Transverse colon (tissue), 4 donors: Measurements from ENCODE around the gene MUCL3. TPM values are rescaled to one million over a fixed set of nuclear protein-coding genes. Genes with fewer than 3 reads are reported as not detected.

ENCODE experiments used
- DNase-seq: peaks from one replicate; pipeline ENCODE4 v3.0.0-alpha.2; 2019
- H3K27ac ChIP-seq, 4 donors: fragments of 200-600 bp; sonication (generic); 2 replicates each; pipeline ENCODE4 v1.5.1; 2016 to 2018; ENCODE audit warnings: inconsistent platforms in 4 of 4
- H3K27me3 ChIP-seq: fragments of 200-600 bp; sonication (generic); 2 replicates; pipeline ENCODE4 v1.5.1; 2017; ENCODE audit warnings: inconsistent platforms
- H3K36me3 ChIP-seq, 4 donors: fragments of 200-600 bp; sonication (generic); 2 replicates each; pipeline ENCODE4 v1.5.1; 2017 to 2019; ENCODE audit warnings: inconsistent platforms in 4 of 4
- H3K4me1 ChIP-seq, 4 donors: fragments of 200-600 bp; sonication (generic); 2 replicates each; pipeline ENCODE4 v1.5.1; 2017 to 2020; ENCODE audit warnings: inconsistent platforms in 4 of 4
- H3K4me3 ChIP-seq, 4 donors: fragments of 200-600 bp; sonication (generic); 1 replicate in 1 of 4; 2 replicates in 3 of 4; pipeline versions ENCODE4 v1.5.1 to v1.6.1; 2017 to 2019; ENCODE audit warnings: inconsistent platforms in 4 of 4
- H3K9me3 ChIP-seq, 2 donors: fragments of 200-600 bp; sonication (generic); 2 replicates each; pipeline ENCODE4 v1.5.1; 2017 to 2019; ENCODE audit warnings: inconsistent platforms in 2 of 2
- EP300 ChIP-seq: sonication (generic); formaldehyde crosslinking; IDR thresholded peaks from one replicate; pipeline ENCODE4 v1.6.1; 2017; ENCODE audit warnings: antibody characterized with exemption, low read depth
- POLR2A ChIP-seq: fragments of 450-650 bp; IDR thresholded peaks from one replicate; pipeline ENCODE4 v1.6.1; 2016; ENCODE audit warnings: antibody characterized with exemption, mild to moderate bottlenecking, moderate library complexity
- POLR2AphosphoS5 ChIP-seq, 3 donors: sonication (generic); formaldehyde crosslinking; IDR thresholded peaks; one replicate each; pipeline ENCODE4 v1.6.1; 2016; ENCODE audit warnings: antibody characterized with exemption in 3 of 3
- WGBS, 2 donors: methylation state at CpG; one replicate each; pipeline ENCODE4 v1.1.5; 2018; ENCODE audit warnings: low coverage in 1 of 2; 5-methylcytosine and 5-hydroxymethylcytosine counted together
- in situ Hi-C, 4 donors: fragments of 200-750 bp; cut with MboI; loops; one replicate each; pipeline versions ENCODE4 v1.15.0 to v1.15.1; 2017; ENCODE audit warnings: low sequenced_read_pairs in 3 of 4, low pct_ligation_motif_present in 1 of 4, low pct_unique_long_range_greater_than_20kb in 1 of 4
- intact Hi-C: fragments of 100-400 bp; cut with DNase I; formaldehyde crosslinking; loops from one replicate; pipeline ENCODE4 v1.15.1; 2023; ENCODE audit warnings: low total_unique reads
- total RNA-seq, 4 donors: library from RNA; depleted of rRNA; stranded (reverse); fragments of >200 nt; gene quantifications; one replicate each; pipeline ENCODE4 v1.1.0, GENCODE V29; 2016
- TF ChIP-seq, protein P1 (sequence below), 5 experiments: fragments of 200-600 bp in 3 of 5; fragments of 450-650 bp in 2 of 5; sonication (generic) in 3 of 5; IDR thresholded peaks; 1 replicate in 2 of 5; 2 replicates in 3 of 5; pipeline ENCODE4 v1.5.1; 2016 to 2017; ENCODE audit warnings: antibody characterized with exemption in 5 of 5, inconsistent platforms in 3 of 5, mild to moderate bottlenecking in 2 of 5, moderate library complexity in 1 of 5

The MUCL3 gene
- total RNA-seq, 4 donors from 2014 or later: 0.16 to 0.41 TPM; not detected in 2

DNA sequence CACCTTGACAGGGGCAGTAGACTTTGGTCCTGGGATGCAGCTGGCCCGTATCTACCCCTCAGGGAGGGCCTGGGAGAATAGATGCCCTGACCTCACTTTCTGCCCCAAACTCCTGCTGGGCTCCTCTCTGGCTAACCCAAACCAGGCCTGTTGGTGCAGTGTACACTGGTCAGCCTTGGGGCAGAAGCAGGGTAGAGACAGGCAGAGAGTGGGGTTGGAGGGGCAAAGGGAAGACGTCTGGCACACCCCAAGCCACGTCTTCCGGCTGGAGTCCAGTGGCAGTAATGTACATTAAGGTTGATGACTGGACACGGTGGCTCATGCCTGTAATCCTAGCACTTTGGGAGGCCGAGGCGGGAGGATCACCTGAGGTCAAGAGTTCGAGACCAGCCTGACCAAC is 47.1 kb upstream of the MUCL3 start:
- in situ Hi-C loops (loop anchor here in 2 of 4 donors (25.0 kb wide), 1 partner anchor 156 kb away; the partner anchor contains the start of genes FLOT1 (in 2 of the 2) and IER3 (in 2 of the 2)), intact Hi-C loops (no loop called here)
- Histone ChIP-seq H3K4me3 (no peak overlapping the region), H3K27ac (no peak overlapping the region), H3K9me3 (no peaks in the 10 kb centered on the region), H3K27me3 (no peaks in the 10 kb centered on the region), H3K36me3 (peaks cover 0 to 47% (median 10%) of the 10 kb centered on the region in 4 donors), H3K4me1 (no peaks in the 10 kb centered on the region)
- no peak for DNase-seq
- TF ChIP-seq EP300: no peak
- 94 to 100% methylated on average over 1 to 8 of the region's 8 CpGs for WGBS, 2 donors

DNA sequence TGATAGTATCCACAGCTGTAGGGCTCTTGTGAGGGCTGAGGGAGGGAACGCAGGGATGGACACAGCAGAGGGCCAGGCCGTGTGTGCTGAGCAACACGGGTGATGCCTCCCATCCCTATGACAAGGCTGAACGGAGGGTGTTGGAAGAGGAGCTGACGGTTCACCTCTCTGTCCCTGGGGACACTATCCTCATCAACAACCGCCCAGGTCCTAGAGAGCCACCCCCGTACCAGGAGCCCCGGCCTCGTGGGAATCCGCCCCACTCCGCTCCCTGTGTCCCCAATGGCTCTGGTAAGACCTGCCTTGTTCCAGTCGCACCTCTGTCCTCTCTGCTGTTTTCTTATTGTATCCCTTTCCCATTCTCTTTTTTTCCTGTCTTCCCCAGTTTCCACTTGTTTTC is 46.4 kb upstream of the MUCL3 start:
- no peaks in the 10 kb centered on the region for H3K9me3 ChIP-seq
- 83 to 97% methylated on average over 6 to 12 of the region's 12 CpGs for WGBS, 2 donors
- H3K4me3 ChIP-seq: no peak overlapping the region
- peaks cover 0 to 52% (median 13%) of the 10 kb centered on the region in 4 donors for H3K36me3 ChIP-seq
- intact Hi-C loops (no loop called here), in situ Hi-C loops (loop anchor here in 2 of 4 donors (25.0 kb wide), 1 partner anchor 157 kb away; the partner anchor contains the start of genes FLOT1 (in 2 of the 2) and IER3 (in 2 of the 2))
- DNase-seq: no peak
- H3K4me1 ChIP-seq: no peaks in the 10 kb centered on the region
- no peaks in the 10 kb centered on the region for H3K27me3 ChIP-seq
- H3K27ac ChIP-seq: no peak overlapping the region
- TF ChIP-seq POLR2A: no peak
- TF ChIP-seq, protein P1, sequence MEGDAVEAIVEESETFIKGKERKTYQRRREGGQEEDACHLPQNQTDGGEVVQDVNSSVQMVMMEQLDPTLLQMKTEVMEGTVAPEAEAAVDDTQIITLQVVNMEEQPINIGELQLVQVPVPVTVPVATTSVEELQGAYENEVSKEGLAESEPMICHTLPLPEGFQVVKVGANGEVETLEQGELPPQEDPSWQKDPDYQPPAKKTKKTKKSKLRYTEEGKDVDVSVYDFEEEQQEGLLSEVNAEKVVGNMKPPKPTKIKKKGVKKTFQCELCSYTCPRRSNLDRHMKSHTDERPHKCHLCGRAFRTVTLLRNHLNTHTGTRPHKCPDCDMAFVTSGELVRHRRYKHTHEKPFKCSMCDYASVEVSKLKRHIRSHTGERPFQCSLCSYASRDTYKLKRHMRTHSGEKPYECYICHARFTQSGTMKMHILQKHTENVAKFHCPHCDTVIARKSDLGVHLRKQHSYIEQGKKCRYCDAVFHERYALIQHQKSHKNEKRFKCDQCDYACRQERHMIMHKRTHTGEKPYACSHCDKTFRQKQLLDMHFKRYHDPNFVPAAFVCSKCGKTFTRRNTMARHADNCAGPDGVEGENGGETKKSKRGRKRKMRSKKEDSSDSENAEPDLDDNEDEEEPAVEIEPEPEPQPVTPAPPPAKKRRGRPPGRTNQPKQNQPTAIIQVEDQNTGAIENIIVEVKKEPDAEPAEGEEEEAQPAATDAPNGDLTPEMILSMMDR (IDR thresholded peaks at IDR 0.05): no peak
- no peak for TF ChIP-seq POLR2AphosphoS5 (IDR thresholded peaks at IDR 0.05)
- TF ChIP-seq EP300: no peak

DNA sequence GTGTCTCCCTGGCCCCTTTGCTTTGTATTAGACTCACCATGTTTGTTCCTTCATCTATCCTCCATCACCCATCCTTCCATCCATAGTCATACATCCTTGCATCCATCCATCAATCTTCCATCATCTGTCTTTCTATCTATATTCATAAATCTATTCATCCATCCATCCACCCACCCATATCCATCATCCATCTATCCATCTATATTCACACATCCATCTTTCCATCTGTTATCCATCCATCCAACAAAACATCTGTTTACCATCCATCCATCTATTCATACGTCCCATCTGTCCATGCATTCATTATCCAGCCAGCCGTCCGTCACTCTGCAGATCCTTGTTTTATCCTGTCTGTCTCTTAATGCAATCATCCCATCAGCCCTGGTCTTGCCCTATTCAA is 45.8 kb upstream of the MUCL3 start:
- H3K36me3 ChIP-seq: peaks cover 0 to 53% (median 13%) of the 10 kb centered on the region in 4 donors
- H3K4me1 ChIP-seq: no peaks in the 10 kb centered on the region
- no peak for TF ChIP-seq POLR2AphosphoS5 (IDR thresholded peaks at IDR 0.05)
- TF ChIP-seq POLR2A: no peak
- TF ChIP-seq EP300: no peak
- TF ChIP-seq, protein P1 (IDR thresholded peaks at IDR 0.05): no peak
- H3K27ac ChIP-seq: no peak overlapping the region
- no peaks in the 10 kb centered on the region for H3K27me3 ChIP-seq
- in situ Hi-C loops (loop anchor here in 2 of 4 donors (25.0 kb wide), 1 partner anchor 158 kb away; the partner anchor contains the start of genes FLOT1 (in 2 of the 2) and IER3 (in 2 of the 2)), intact Hi-C loops (no loop called here)
- no peak overlapping the region for H3K4me3 ChIP-seq
- no peaks in the 10 kb centered on the region for H3K9me3 ChIP-seq
- DNase-seq: no peak
- WGBS, 2 donors: 92 to 95% methylated on average over 3 of the region's 3 CpGs

DNA sequence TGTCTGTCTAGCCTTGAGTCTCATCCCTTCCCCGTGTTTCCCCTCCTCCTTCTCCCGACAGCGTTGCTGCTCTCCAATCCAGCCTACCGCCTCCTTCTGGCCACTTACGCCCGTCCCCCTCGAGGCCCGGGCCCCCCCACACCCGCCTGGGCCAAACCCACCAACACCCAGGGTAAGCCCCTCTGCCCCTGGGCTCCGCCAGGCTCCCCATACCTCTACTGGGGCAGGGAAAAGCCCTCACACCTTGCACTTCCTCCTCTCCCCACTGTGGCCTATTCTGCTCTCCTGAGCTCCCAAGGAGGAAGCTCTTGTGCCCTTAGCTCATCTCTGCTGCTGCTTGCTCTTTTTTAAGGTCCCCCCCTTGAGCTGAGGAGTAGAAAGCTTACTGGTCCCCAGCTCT is 45.4 kb upstream of the MUCL3 start:
- DNase-seq: no peak
- Histone ChIP-seq H3K4me1 (no peaks in the 10 kb centered on the region), H3K27me3 (no peaks in the 10 kb centered on the region), H3K4me3 (no peak overlapping the region), H3K36me3 (peaks cover 0 to 53% (median 13%) of the 10 kb centered on the region in 4 donors), H3K9me3 (no peaks in the 10 kb centered on the region), H3K27ac (no peak overlapping the region)
- in situ Hi-C loops: loop anchor here in 2 of 4 donors (25.0 kb wide), 1 partner anchor 158 kb away; the partner anchor contains the start of genes FLOT1 (in 2 of the 2) and IER3 (in 2 of the 2)
- 83% methylated on average over 10 of the region's 10 CpGs; no CpG with 5 or more reads in 1 of the 2 donors for WGBS, 2 donors
- no peak for TF ChIP-seq POLR2AphosphoS5 (IDR thresholded peaks at IDR 0.05)
- no peak for TF ChIP-seq POLR2A
- TF ChIP-seq EP300: no peak
- TF ChIP-seq, protein P1 (IDR thresholded peaks at IDR 0.05): no peak
- intact Hi-C loops: no loop called here
